Activated CD4-positive, alpha-beta T cell treated with anti-CD3 and anti-CD28 coated beads, Interleukin-2, amount 50 U/mL, for 48 hours (primary cell): ENCODE measurements around the gene LENG8.

Experiments
- DNase-seq, 2 experiments: peaks; one replicate each; pipeline ENCODE4 v3.0.0-alpha.2; 2020

The LENG8 gene

GRCh38 chr19:54448774-54449700, at the start of gene LENG8:
LENG8 (plus strand) TSS chr19:54449199; CDS start chr19:54451345, 2,146 bp downstream.
- DNase-seq: peak; percentile 96 to 97

DNA sequence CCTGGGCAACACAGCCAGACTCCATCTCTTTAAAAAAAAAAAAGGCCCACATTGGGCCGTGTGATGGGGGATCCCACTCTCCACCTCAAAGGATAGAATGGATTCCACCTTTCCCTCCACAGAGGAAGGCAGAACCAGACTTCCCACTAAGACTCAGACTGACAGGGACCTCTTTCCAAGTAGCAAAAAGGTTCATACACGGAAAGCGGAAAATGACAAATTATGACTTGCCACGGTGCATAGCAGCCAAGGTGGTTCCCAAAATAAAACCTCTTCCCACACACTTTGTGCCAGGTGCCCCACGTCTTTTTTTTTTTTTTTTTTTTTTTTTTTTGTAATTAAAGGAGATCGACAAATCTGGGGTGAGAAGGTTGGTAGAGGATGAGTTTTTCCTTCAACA, 48.1 kb upstream of the LENG8 start:
- no peak for DNase-seq

DNA sequence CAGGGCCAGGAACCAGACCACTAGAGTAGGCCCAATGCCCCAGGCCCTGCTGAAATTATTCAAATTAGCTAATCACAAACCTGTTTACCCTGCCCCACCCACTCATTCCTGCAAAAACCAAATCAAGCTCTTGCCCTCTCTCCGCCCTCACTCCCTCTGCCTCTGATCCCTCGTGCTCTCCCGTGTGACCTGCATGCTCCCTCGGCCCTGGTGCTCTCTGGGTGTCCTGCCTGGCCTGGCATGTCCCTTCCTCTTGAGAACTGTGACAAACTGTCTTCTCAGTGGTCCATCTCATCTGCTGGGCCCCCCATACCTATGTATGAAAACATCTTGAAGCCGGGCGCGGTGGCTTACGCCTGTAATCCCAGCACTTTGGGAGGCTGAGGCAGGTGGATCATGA, 45.9 kb upstream of the LENG8 start:
- DNase-seq: no peak

GRCh38 chr19:54405628-54406027, 43.4 kb upstream of the LENG8 start:
- DNase-seq: no peak

DNA sequence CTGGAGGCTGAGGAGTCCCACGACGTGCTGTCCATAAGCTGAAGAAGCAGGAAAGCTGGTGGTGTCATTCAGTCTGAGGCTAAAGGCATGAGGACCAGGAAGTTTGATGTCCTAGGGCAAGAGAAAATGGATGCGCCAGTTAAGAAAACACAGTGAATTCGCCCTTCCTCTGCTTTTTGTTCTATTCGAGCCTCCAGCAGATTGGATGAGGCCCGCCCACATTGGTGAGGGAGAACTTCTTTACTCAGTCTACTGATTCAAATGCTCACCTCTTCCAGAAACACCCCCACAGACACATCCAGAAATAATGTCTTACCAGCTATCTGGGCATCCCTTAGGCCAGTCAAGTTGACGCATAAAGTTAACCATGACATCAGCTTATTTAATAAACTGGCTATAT, 41.2 kb upstream of the LENG8 start:
- DNase-seq: no peak

DNA sequence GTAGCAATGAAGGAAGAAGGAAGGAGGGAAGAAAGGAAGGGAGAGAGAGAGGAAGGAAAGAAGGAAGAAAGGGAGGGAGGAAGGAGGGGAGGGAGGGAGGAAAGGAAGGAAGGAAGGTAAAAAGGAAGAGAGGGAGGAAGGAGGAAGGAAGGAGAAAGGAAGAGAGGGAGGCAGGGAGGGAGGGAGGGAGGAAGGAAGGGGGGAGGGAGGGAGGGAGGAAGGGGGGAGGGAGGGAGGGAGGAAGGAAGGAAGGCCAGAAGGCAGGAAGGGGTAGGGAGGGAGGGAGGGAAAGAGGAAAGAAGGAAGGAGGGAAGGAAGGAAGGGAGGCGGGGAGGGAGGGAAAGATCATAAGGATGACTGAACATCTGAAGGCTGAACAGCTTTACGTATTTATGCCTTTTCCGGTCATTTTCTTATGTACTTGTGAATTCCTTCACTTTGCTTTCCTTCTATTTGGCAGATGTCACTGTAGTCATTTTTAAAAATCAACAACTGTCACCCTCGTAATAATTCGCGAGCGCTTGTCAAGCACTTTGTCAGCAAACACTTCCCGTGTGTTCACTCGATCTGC, 40.5 kb upstream of the LENG8 start:
- DNase-seq: no peak

- no peak for DNase-seq
Observed at GRCh38 chr19:54411033-54411432, 38.0 kb upstream of the LENG8 start.

DNA sequence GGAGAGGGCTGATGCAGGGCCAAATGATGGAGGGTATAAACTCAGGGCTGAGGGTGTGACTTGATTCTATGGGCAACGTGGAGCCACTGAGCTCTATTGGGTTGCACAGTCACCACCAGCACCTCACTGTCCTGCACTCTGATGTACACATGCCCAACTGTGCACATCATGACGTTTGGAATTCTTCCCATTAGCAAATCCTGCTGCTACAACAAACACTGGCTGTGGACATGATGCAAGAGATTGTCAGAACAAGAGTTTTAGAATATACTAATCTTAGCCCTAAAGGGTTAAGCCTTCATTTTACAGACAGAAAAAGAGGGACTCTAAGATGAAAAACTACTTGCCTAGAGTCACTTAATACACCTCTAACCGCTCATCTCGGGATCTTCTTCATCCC, 36.1 kb upstream of the LENG8 start:
- DNase-seq: no peak

- DNase-seq: no peak
Observed at GRCh38 chr19:54414156-54414555, 34.8 kb upstream of the LENG8 start.

DNA sequence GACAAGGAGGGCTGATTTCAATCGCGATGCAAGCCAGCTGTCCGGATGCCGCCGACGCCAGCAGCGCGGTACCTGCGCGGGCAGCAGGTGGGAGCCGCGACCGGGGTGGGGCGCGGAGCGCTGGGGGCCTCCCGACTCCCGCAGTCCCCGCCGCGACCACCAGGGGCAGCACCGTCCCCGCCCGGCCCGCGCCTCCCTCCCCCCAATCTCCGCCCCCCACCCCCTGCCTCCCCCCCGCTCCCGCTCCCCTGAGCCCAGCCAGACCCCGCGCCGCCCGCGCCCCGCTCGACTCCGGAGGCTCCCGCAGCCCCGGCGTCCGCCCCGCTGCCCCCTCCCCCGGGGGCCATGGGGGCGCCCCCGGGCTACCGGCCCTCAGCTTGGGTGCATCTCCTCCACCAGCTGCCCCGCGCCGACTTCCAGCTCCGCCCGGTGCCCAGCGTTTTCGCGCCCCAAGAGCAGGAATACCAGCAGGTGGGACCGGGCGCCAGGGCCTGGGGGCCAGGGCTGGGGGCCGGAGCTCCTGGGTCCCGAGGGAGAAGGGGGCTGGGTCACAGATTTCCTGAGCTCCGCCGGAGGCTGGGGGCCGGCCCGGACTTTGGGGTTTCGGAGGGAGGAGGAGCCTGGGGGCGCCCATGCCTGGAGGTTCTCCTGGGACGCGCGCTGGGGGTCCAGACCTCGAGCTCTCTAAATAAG, 33.6 kb upstream of the LENG8 start, which contains the start of gene TTYH1:
TSS of gene TTYH1 (plus strand) at position 257 of the 693 bp plus-strand sequence. CDS start at position 346, 89 bp downstream.
- peak; percentile 40 to 41 for DNase-seq

GRCh38 chr19:54415901-54416673, 32.9 kb upstream of the LENG8 start:
- no peak for DNase-seq

- no peak for DNase-seq
Observed at GRCh38 chr19:54416695-54417491, 32.1 kb upstream of the LENG8 start.

DNA sequence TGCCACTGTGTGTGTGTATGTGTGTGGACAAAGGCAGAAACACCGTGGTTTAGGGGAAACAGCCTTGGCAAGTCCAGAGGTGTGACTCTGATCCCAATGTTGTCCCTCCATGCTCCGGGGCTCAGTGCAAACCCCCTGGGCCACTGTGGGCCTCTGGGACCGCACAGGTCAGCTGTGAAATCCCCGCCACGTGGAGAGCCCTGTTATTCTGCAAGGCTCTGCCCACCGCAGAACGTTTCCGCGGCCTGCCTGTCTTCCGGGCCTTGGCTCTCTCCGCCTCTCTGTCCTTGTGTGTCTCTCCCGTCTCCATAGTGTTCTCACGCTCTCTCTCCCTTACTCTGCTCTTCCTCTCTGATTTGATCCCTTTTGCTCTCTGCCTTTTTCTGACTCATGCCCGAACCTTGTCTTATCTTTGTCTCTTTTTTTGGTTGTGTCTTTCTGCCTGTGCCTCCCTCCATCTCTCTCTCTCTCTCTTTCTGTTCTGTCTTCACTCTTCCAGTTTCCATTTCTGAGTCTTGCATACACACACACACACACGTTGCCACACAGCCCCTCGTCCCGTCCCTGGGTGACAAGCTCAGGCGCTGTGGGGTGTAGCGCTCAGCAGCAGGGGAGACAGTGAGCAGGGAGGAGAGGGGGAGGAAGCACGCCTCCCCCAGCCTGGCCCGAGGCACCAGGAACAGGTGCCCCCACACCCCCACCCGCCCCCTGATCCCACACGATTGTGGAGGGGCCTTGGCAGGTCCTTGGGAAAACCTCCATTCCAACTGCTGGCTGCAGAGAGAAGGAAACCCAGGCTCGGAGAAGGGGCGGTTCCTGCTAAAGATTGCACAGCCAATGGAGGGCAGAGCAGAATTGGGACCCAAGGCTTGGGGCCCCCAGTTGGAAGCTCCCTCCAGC, 30.7 kb upstream of the LENG8 start:
- DNase-seq: peak in 1 of 2 experiments; percentile 33

GRCh38 chr19:54418930-54419800, 29.8 kb upstream of the LENG8 start:
- no peak for DNase-seq

DNA sequence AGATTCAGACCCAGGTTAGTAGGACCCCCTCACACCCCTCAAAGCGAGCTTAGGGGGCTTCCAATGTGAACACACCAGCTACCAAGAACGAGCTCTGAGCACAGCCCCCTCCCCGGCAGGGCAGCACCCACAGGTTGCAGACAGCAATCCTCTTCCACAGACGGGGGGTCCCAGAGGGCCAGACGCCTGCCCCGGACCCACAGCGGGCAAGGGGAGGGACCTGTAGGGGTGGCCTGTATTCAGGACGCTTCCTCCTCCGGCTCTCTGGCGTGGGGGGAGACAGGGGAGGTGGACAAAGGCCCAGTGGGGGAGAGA, 29.0 kb upstream of the LENG8 start:
- DNase-seq: no peak

- DNase-seq: no peak
Observed at GRCh38 chr19:54420383-54421168, 28.4 kb upstream of the LENG8 start.

GRCh38 chr19:54421169-54421516, 27.9 kb upstream of the LENG8 start:
- no peak for DNase-seq

GRCh38 chr19:54421521-54421920, 27.5 kb upstream of the LENG8 start:
- no peak for DNase-seq

- no peak for DNase-seq
Observed at GRCh38 chr19:54422136-54422535, 26.9 kb upstream of the LENG8 start.
